Ascending aorta (tissue), 2 donors: Measurements from ENCODE around the gene SLC39A2. TPM values are rescaled to one million over a fixed set of nuclear protein-coding genes. Genes with fewer than 3 reads are reported as not detected.
"Not testable (repeated sequence)": the region's sequence is repeated elsewhere in the genome, so short reads cannot be mapped to it uniquely, and the experiment has no call there.

Experiments
- DNase-seq, 2 donors: peaks; one replicate each; pipeline ENCODE4 v3.0.0-alpha.2; 2019; ENCODE audit warnings: low spot score in 2 of 2
- H3K27ac ChIP-seq, 2 donors: fragments of 200-600 bp; sonication (generic); one replicate each; pipeline ENCODE4 v1.5.1; 2016 to 2017; ENCODE audit warnings: mild to moderate bottlenecking in 1 of 2
- H3K27me3 ChIP-seq: fragments of 200-600 bp; sonication (generic); one replicate; pipeline ENCODE4 v1.5.1; 2017
- H3K36me3 ChIP-seq, 2 donors: fragments of 200-600 bp; sonication (generic); one replicate each; pipeline ENCODE4 v1.5.1; 2016
- H3K4me1 ChIP-seq, 2 donors: fragments of 200-600 bp; sonication (generic); one replicate each; pipeline ENCODE4 v1.5.1; 2016 to 2017; ENCODE audit warnings: mild to moderate bottlenecking in 1 of 2
- H3K4me3 ChIP-seq, 2 donors: fragments of 200-600 bp; sonication (generic); one replicate each; pipeline ENCODE4 v1.5.1; 2016 to 2017; ENCODE audit warnings: mild to moderate bottlenecking in 1 of 2
- H3K9me3 ChIP-seq, 2 donors: fragments of 200-600 bp; sonication (generic); one replicate each; pipeline ENCODE4 v1.5.1; 2016
- CTCF ChIP-seq, 3 experiments: fragments of 200-600 bp in 2 of 3; fragments of 450-650 bp in 1 of 3; sonication (generic) in 2 of 3; IDR thresholded peaks; one replicate each; pipeline ENCODE4 v1.5.1; 2016 to 2019; ENCODE audit warnings: antibody characterized with exemption in 3 of 3, mild to moderate bottlenecking in 1 of 3, moderate library complexity in 1 of 3
- intact Hi-C: fragments of 100-400 bp; cut with DNase I; formaldehyde crosslinking; loops from one replicate; pipeline ENCODE4 v1.15.1; 2023
- total RNA-seq: library from RNA; depleted of rRNA; stranded (reverse); fragments of >200 nt; gene quantifications from one replicate; pipeline ENCODE4 v1.1.0, GENCODE V29; 2016

Gene SLC39A2
- total RNA-seq, 1 donor from 2014 or later: not detected

GRCh38 chr14:21039585-21040369 is 40.7 kb downstream of the SLC39A2 start:
- no peak for DNase-seq
- Histone ChIP-seq H3K27me3 (no peaks in the 10 kb centered on the region), H3K4me1 (peaks cover 5 to 16% of the 10 kb centered on the region in 2 donors), H3K9me3 (no peaks in the 10 kb centered on the region), H3K36me3 (no peaks in the 10 kb centered on the region), H3K27ac (peak overlapping the region; percentile 67 to 80), H3K4me3 (peak overlapping the region in 1 of 2 donors; percentile 12)
- intact Hi-C loops: loop anchor here (1.0 to 5.0 kb wide), 3 partner anchors 13 to 182 kb away; no protein-coding TSS in a partner anchor
- peak; percentile 68 to 82 (median 73) for TF ChIP-seq CTCF (IDR thresholded peaks at IDR 0.05)

GRCh38 chr14:21040370-21040925 is 41.4 kb downstream of the SLC39A2 start:
- no peak for DNase-seq
- peaks cover 5 to 16% of the 10 kb centered on the region in 2 donors for H3K4me1 ChIP-seq
- intact Hi-C loops: loop anchor here (1.0 to 5.0 kb wide), 2 partner anchors 26 to 183 kb away; no protein-coding TSS in a partner anchor
- no peaks in the 10 kb centered on the region for H3K36me3 ChIP-seq
- H3K4me3 ChIP-seq: no peak overlapping the region
- H3K9me3 ChIP-seq: no peaks in the 10 kb centered on the region
- TF ChIP-seq CTCF (IDR thresholded peaks at IDR 0.05): no peak
- no peak overlapping the region for H3K27ac ChIP-seq
- H3K27me3 ChIP-seq: no peaks in the 10 kb centered on the region

GRCh38 chr14:21040941-21041340 is 41.8 kb downstream of the SLC39A2 start:
- H3K4me3 ChIP-seq, H3K27me3 ChIP-seq, DNase-seq, H3K27ac ChIP-seq, H3K9me3 ChIP-seq, H3K36me3 ChIP-seq: not testable (repeated sequence)
- intact Hi-C loops: loop anchor here (1.0 to 5.0 kb wide), 2 partner anchors 27 to 184 kb away; no protein-coding TSS in a partner anchor
- H3K4me1 ChIP-seq: peaks cover 5 to 16% of the 10 kb centered on the region in 2 donors

- Histone ChIP-seq H3K9me3 (no peaks in the 10 kb centered on the region), H3K27ac (no peak within 1 kb of the TSS), H3K4me3 (no peak within 1 kb of the TSS), H3K4me1 (peaks cover 5 to 16% of the 10 kb centered on the region in 2 donors), H3K27me3 (no peaks in the 10 kb centered on the region), H3K36me3 (no peaks in the 10 kb centered on the region)
- TF ChIP-seq CTCF (IDR thresholded peaks at IDR 0.05): no peak
- intact Hi-C loops: loop anchor here (5.0 kb wide), 1 partner anchor 185 kb away; no protein-coding TSS in a partner anchor
- DNase-seq: no peak
Observed at GRCh38 chr14:21041676-21042433, 42.8 kb downstream of the SLC39A2 start, which contains the start of gene RNASE7. TSS of gene RNASE7 (plus strand) at chr14:21042362. CDS start at chr14:21042993, 631 bp downstream.

- intact Hi-C loops: loop anchor here (5.0 kb wide), 1 partner anchor 186 kb away; no protein-coding TSS in a partner anchor
- no peak for TF ChIP-seq CTCF (IDR thresholded peaks at IDR 0.05)
- no peak overlapping the region for H3K4me3 ChIP-seq
Observed at GRCh38 chr14:21042918-21043317, 43.8 kb downstream of the SLC39A2 start.

More at GRCh38 chr14:21042918-21043317, 43.8 kb downstream of the SLC39A2 start:
- no peak for DNase-seq
- no peak overlapping the region for H3K27ac ChIP-seq
- peaks cover 5 to 16% of the 10 kb centered on the region in 2 donors for H3K4me1 ChIP-seq
- no peaks in the 10 kb centered on the region for H3K9me3 ChIP-seq
- no peaks in the 10 kb centered on the region for H3K27me3 ChIP-seq
- H3K36me3 ChIP-seq: no peaks in the 10 kb centered on the region
